GM19351 (cell line): Measurements from ENCODE around the gene WDFY3.
A peak's percentile ranks its signal among the peaks of the same experiment; 100 is the strongest.

Experiments used
- ATAC-seq: cut with Tn5 transposase; IDR thresholded peaks from one replicate; pipeline ENCODE4 v1.9.1; 2021; ENCODE audit warnings: mild to moderate bottlenecking, moderate library complexity; ENCODE audit not compliant: unreplicated experiment

Gene WDFY3

DNA sequence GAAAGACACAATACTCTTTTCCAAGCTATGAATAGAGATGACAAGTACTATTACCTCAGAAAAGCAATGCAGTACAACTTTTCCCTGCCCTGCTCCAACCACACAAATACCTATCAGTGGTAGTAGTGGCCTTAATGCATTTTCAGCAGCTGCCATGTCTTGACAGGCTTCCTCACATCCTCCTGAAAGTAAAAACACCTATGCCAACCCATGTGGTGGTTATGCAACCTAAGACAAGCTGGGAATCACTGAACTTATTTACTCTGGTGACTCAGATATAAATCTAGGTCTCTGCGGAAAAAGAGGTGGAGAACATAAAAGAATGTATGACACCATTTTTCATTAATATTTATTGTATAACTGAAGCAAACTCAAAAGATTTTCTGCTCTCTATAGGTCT, 14.5 kb downstream of the WDFY3 start:
- ATAC-seq = no peak

DNA sequence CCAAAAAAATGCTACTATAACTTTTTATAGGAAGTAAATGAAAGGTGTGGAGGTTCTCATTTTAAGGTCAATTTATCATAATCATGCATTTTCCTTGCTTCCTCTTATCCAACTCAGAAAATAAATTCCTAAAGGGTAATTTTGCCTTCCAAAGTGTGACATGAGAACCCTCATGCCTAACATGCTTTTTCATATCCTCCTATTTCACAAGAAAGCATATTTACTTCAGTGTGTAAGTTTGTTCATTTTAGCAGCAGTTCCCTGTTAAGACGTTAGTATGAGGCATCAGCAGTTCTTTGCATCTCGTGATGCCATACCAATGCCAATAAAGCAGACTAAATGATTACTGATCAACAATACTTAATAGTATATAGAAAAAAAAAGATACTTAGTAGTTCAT, 18.4 kb downstream of the WDFY3 start:
- no peak for ATAC-seq

DNA sequence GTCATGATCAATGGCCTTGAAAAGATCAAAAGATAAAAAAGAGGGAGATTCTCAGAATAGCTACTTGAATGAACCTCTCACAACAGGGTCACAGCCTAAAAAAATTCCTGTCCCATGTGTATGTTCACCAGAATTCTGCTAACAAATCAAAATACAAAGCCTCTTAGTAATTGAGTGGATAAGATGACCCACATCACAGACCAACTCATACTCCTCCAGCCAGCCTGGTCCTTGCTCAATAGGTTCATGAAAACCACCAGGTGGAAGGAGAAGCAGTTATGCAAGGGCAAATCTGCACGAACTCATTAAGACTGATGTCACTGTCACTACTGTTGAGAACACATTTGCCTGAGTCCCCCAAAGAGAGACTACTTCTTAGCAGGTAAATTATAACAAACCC, 21.5 kb downstream of the WDFY3 start:
- ATAC-seq = no peak

DNA sequence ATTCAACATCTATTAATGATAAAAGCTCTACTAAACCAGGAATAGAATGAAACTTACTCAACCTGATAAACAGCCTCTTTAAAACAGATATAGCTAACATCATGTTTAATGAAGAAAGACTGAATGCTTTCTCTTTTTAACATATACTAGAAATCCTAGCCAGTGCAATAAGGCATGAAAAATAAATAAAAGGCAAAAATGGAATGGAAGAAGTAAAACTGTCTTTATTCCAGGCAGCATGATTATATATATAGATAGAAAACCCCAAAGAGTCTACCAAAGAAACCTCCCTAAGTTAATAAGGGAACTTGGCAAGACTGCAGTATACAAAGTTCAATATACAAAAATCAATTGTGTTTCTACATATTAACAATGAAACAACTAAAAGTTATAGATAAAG, 25.5 kb downstream of the WDFY3 start:
- ATAC-seq = no peak

DNA sequence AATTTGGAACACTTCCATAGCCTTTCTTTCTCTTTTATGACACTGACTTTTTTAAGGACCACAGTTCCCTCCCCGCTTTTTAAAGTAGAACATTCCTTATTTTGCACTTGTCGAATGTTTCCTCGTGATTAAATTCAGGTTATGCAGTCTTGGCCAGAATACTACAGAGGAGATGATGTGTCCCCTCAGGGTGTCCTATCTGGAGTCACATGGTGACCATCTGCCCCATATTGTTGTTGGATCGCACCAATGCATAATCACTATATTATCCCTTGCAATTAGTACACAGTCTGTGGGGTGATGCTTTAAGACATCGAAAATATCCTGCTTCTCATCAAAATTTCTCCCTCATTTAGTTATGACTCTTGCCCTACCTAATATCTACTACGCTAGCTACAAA, 27.4 kb downstream of the WDFY3 start:
- no peak for ATAC-seq

DNA sequence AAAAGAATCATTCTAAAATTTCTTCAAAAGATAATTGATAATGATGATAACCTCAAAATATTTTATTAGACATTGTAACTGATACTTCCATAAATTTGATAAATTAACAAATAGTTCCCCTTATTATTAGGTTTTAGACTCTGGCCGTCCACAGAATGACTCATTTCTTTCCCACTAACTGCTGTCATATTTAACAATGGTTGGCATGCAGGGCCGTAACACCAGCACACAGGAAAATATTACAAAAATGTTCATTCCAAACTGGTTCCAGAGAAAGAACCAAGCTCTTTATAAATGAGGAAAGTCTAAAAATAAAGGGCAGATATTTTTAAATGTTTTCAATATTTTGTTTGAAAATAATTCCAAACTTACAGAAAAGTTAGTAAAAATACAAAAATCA, 28.2 kb downstream of the WDFY3 start:
- no peak for ATAC-seq

DNA sequence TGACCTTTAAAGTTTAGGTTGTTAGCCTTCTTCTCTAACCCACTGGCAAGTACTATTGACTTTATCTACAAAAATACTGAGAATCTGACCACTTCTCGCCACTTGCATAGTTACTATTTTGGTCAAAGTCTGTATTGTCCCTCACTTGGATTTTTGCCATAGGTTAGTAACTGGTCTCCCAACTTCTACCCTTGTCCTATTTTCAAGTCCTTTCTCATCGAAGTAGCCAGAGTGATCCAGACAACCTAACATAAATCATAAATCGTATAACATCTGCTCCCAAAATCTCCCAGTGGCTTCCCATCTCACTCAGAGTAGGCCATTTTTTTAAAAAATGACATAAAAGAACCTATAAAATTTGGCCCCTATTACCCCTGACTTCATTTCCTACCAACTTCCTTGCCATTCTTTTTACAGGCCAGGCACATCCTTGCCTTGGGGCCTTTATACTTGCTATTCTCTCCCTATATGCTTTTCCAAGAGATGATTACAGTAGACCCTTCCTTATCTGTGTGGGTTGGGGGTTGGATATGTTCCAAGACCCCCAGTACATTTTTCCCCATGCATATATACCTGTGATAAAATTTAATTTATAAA, 29.0 kb downstream of the WDFY3 start:
- ATAC-seq = no peak

DNA sequence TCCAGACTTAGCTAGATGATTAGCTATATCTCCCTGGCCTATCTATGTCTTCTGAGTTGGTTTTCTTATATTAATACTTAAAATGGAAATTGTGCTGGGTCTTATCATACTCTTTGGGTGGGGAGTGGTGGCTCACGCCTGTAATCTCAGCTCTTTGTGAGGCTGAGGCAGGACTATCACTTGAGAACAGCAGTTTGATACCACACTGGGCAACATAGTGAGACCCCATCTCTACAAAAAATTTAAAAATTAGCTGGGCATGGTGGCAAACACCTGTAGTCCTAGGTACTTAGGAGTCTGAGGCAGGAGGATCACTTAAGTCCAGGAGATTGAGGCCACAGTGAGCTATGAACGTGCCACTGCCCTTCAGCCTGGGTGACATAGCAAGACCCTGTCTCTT, 30.4 kb downstream of the WDFY3 start:
- ATAC-seq = no peak

DNA sequence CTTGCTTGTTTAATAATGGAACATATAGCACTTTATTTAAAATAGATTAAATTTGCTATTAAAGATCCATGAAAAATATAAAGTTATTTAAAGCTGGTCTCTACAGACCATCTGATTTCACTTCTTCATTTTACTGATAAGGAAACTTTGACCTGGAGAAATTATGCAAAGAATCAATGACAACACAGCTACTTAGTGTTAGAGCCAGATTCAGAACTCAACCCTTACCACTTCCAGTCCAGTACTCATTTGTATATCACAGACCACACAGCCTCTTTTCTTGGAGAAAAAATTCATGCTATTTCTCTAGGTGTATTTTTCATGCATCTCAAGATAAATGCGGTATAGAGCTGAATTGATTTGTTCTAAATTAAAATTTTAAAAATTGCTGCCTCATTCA, 34.0 kb downstream of the WDFY3 start:
- peak; percentile 65 for ATAC-seq

DNA sequence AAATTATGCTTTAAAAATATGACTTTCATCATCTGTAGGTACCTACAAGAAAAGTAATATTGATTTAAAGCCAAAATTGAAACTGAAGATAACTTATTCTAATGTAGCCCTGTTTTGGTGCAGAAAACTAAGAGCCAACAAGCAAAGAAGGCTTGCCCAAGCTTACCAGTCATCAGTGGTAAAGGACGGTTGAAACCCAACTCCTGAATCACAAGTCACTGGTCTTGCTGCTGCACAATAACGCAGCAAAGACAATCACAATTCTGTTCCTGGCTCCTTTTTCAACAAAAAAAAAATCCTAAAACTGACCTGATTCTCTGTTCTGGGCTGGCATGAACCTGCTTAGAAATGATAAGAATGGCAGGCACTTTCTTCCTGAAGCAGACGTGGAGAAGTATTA, 34.5 kb downstream of the WDFY3 start:
- ATAC-seq = no peak

DNA sequence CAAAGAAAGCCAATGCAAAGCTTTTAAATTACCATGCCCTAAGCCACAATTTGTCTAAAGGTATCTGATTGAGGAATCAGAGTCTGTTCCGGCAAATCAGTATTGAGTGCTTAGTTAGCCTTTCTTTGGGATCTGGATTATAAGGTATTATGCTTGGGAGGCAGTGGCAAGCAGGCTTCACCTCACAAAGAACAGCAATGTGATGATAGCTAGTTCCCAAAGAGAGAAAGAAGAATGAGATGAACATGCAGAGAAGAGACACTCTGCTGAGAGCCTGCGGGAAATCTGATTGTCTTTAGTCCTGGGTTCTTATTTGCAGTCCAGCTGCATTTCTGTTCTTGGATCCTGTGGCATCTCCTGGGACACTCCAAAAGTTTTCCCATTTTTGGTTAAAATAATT, 35.2 kb downstream of the WDFY3 start:
- no peak for ATAC-seq

DNA sequence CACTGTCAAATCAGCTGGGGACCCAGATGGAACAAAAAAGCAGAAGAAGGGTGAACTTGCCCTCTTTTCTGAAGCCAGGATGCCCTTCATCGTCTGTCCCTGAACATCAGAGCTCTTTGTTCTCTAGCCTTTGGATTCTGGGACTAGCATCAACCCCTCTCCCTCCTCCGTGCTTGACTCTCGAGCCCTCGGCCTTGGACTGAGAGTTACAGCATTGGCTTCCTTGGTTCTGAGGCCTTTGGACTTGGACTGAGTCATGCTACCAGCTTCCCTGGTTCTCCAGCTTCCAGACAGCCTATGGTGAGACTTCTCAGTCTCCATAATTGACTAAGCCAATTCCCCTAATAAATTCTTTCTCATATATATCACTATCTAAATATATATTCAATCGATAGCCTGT, 38.4 kb downstream of the WDFY3 start:
- ATAC-seq = no peak

DNA sequence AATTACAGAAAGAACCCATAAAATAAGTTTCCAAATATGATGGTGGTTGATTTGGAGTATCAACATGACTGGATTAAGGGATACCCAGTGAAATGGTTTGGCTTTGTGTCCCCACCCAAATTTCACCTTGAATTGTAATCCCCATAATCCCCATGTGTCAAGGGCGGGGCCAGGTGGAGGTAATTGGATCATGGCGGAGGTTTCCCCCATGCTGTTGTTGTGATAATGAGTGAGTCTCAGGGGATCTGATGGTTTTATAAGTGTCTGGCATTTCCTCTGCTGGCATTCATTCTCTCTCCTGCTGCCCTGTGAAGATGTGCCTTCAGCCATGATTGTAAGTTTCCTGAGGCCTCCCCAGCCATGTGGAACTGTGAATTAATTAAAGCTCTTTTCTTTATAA, 39.1 kb downstream of the WDFY3 start:
- ATAC-seq = no peak

DNA sequence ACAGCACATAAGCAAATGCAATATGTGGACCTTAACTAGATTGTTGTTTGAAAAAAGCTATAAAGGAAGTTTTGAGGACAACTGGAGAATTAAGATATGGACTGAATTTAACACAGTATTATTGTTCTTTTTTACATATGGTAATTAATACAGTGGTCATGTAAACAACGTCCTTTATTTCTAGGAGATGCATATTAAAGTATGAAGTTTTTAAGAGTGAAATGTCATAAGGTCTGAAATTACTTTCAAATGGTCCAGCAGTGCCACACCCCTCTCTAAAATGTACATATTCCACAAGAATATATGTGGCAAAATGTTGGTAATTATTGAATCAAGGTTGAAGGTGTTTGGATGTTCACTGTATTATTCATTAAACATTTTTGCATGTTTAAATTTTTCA, 40.9 kb downstream of the WDFY3 start:
- ATAC-seq = no peak

DNA sequence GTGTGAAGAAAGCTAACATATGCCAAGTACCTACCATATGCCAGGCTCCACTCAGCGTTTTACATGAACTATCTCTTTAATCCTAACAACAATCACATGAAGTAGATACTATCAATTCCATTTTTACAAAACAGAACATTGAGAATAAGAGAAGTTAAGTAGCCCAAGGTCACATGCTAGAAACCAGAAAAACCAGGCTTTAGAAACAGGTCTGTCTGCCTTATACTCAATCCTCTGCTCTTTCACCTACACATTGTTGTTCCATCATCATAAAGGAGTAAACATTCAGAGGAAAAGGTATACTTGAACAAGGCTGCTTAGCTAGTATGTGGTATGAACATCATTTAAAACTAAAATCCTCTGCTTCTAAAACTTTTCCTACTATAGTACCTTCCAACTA, 42.1 kb downstream of the WDFY3 start:
- ATAC-seq = no peak

DNA sequence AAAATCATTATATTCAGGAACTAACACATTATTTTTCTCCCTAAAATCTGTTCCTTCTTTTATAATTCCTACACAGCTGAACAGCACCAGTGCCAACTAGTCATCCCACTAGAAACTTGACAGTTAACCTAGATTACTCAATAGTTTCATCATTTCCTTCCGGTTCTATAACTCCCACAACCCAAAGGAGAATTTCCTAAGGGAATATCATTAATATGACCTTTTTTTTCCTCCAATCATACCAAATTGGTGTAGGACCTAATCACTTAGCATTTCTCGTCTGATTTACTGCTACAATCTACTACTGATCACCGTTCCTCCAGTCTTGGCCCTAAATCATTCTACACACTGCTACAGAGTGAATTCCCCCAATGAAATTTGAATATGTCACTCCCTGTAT, 45.9 kb downstream of the WDFY3 start:
- ATAC-seq = no peak

DNA sequence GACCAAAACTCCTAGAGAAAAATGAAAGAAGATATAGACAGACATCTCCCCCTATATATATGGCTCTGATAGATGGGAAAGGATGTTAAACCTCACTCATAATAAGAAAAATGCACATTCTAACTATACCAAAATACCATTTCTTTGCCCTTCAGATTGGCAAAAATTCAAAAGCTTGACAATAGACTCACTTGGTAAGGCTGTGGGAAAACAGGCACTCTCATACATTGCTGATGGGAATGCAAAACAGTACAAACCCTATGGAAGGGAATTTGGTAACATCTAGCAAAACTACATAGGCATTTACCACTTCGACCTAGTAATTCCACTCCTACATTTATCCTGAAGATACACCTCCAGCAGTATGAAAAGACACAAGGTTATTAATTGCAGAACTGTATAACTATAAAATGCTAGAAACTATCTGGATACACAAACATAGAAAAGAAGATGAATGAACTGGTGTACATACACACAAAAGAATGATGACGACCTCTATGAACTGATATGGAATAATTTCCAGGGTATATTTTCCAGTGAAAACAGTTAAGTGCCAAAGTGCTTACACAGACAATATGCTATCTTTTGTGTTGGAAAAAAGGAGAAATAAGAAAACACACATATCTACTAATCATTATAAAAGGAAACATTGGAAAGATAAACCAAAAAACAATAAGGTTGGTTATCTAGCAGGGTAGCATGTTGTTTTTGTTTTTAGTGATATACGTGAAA, 48.5 kb downstream of the WDFY3 start:
- ATAC-seq = no peak

DNA sequence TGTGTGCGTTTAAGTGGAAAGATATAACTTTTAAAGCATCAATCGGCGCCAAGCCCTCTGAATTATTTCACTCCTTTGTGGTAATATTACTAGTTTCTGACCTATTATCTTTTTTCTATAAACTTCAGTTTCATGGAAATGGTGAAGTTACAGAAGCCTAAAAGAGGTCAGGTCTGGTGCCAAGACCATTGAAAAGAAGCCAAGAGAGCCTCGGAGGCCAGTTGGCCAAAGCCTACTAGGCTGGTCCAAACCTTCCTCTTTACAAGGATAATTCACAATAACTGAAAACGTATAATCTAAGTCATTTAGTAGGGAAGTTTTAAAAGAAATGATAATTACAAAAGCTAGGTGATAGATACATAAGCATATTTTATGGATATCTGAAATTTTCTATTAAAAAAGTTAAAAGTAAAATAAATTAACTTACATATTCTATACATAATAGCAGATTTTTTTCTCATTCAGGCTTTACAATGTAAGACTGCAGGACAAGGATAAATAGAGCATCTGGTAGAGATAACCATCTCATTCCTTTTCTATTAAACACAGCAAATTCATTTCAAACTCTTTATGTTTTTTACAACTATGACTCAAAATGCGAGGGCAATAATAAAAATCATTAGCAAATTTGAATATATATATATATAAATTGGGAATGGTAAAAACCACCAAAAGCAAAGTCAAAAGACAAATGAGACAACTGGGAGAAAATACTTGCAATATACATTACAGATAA, 49.2 kb downstream of the WDFY3 start:
- no peak for ATAC-seq

DNA sequence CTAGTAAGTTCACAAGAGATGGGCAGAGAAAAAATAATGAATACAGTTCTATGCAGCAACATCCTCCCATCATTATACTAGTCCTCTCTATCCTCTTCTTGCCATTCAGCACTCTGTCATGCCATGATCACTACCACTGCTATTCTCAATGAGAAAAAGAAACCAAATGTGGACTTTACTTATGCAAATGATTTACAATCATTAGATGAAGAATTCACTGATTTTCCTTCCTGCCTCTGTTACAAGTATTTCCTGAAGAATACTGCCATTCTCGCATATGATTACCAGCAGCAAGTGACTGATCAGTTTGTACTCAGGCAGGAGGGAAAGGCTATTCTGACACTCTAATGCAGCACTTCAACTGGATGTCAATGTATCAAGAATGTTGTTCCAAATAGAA, 50.3 kb downstream of the WDFY3 start:
- ATAC-seq = no peak

DNA sequence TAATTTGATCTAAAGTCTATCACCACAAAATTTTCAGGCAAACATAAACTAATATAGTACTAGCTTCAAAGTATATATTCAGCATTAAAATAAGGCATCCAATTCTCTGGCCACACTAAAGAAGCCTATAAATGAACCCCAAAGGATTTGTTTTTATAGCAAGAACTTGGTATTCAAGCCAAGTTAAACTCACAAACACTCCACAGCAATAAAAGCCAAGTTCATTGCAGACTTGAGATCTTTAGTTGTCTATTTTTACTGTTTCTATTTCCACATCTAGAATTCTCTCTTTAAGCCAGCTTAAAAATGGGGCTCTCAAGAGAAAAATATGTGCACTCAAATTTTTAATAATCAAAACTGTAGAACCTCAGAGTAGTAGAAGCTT, 51.1 kb downstream of the WDFY3 start:
- no peak for ATAC-seq

DNA sequence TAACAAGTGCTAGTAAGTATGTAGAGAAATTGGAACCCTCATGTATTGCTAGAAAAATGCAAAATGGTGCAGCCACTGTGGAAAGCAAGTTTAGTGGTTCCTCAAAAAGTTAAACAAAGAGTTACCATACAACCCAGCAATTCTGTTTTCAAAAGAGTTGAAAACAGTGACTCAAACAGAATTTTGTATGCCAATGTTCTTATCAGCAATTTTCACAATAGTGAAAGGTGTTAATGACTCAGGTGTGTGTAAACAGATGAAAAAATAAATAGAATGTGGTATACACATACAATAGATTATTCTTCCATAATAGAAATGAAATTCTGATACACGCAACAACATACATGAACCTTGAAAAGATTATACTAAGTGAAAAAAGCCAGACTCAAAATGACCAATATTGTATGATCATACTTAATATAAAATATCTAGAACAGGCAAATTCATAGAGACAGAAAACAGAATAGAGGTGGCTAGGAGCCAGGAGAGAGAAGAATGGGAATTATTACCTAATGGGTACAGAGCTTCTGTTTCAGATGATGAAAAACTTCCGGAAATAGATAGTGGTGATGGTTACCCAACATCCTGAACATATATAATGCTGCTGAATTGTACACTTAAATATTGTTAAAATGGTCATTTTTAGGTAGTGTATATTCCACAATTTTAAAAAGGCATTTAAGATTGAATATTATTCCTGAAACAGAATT, 51.6 kb downstream of the WDFY3 start:
- ATAC-seq = no peak

DNA sequence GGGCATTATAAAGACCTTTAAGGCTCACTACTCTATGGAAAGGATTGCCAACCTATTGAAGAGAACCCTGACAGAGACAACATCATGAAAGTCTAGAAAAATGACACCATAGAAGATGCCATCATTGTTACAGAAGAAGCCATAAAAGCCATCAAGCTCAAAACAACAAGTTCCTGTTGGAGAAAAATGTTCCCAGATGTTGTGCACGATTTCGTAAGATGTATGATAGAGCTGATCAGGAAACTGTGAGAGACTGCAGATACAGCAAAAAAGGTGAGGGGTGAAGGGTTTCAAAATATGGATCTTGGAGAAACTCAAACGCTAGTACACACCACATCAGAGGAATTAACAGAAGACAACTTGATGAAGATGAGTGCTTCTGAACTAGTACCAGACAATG, 53.3 kb downstream of the WDFY3 start:
- no peak for ATAC-seq
